ENCODE results near the gene PKN1. TPM values are rescaled to one million over a fixed set of nuclear protein-coding genes. Genes with fewer than 3 reads are reported as not detected.

The PKN1 gene
- total and polyA plus RNA-seq, 2 of the 13 experiments (the other 11 are each of a cell fraction or from before 2014, with no cell fraction given), result 45.7 to 54.5 TPM

DNA sequence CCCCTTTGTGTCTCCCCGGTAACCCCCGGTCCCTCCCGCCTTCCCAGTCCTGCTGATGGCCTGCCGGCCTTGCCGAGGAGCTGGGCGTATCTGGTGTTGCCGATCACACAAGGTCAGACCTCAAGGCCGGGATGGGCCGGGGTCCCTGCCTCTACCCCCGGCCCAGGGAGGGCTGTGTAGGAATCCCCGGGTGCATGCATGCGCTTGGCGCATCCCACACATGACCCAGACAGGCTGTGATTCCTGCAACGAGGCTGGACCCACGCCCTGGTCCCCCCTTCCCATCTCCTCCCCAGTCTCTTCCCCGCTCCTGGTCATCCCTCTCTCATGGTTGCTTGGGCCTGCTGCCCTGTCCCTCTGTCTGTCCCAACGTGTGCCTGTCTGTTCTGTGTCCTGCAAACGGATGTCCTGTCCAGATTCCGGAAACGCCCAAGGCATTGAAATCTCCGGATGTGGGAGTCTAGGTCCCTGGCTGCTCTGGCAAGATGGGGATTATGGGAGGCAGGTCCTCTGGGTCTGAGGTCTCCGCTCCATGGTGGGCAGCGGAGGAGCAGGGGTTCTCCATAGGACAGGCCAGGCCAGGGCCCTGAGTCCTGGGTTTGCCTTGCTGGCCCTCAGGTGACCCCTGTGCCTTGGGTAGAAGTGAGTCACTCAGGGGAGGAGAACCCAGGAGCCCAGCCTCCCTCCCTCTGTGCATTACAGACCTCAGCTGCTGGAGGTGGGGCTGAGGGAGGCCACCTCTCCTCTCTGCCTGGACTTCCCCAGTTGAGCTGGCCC lies 1.6 kb downstream of the PKN1 start (continued):
- TF ChIP-seq ZMAT5 (CRISPR knock-in tag; IDR thresholded peaks at IDR 0.05; ENCODE audit: borderline replicate concordance, low read depth) (no peak), NR2F6 (IDR thresholded peaks at IDR 0.05) (no peak; the same call in 1 of the 2 replicates), NR2F6 (CRISPR knock-in tag; IDR thresholded peaks at IDR 0.05) (peak; percentile 54; the same call in 1 of the 2 replicates), POLR2G (IDR thresholded peaks at IDR 0.05; ENCODE audit: low read depth, low read length) (peak; percentile 61; the same call in 1 of the 2 replicates), JUN (CRISPR knock-in tag; IDR thresholded peaks at IDR 0.05) (peak; percentile 58; the same call in 1 of the 2 replicates), PHF21A (CRISPR knock-in tag; IDR thresholded peaks at IDR 0.05) (no peak), SATB2 (CRISPR knock-in tag; IDR thresholded peaks at IDR 0.05) (no peak), JUNB (CRISPR knock-in tag; IDR thresholded peaks at IDR 0.05; ENCODE audit: borderline replicate concordance) (no peak), YEATS2 (CRISPR knock-in tag; IDR thresholded peaks at IDR 0.05; ENCODE audit: borderline replicate concordance) (no peak), ATF7 (IDR thresholded peaks at IDR 0.05) (no peak), ATF7 (CRISPR knock-in tag; IDR thresholded peaks at IDR 0.05) (0 out of 2 replicates have a peak, but pooled peaks have one; percentile 48), SP5 (CRISPR knock-in tag; IDR thresholded peaks at IDR 0.05; ENCODE audit: borderline replicate concordance, low read depth) (peak; percentile 83), ZNF710 (CRISPR knock-in tag; IDR thresholded peaks at IDR 0.05; ENCODE audit: borderline replicate concordance) (no peak), ZNF772 (CRISPR knock-in tag; IDR thresholded peaks at IDR 0.05) (no peak), ZNF180 (CRISPR knock-in tag; IDR thresholded peaks at IDR 0.05; ENCODE audit: borderline replicate concordance, low read depth) (no peak), ZBTB40 (IDR thresholded peaks at IDR 0.05) (no peak), ZBTB40 (CRISPR knock-in tag; IDR thresholded peaks at IDR 0.05) (no peak), ZNF713 (CRISPR knock-in tag; IDR thresholded peaks at IDR 0.05) (no peak)

All from HepG2 (cell line).